Caco-2 (cell line): Measurements from ENCODE around the gene OR2M3. TPM values are rescaled to one million over a fixed set of nuclear protein-coding genes. Genes with fewer than 3 reads are reported as not detected.

Source experiments
- BruUV-seq: library from RNA; stranded (reverse); fragments of 400-500 nt; replicated peaks from 2 replicates; lab custom pipeline; 2021; lab: Mats Ljungman, UMichigan
- CTCF ChIA-PET: fragments of 300-600 bp; sonication (Branson Sonifier 250); formaldehyde crosslinking; loops from one replicate; lab custom pipeline; 2022; ENCODE audit warnings: antibody characterized with exemption; lab: Charles Lee
- POLR2A ChIA-PET: fragments of 300-600 bp; sonication (Branson Sonifier 250); formaldehyde crosslinking; loops from one replicate; lab custom pipeline; 2022; ENCODE audit warnings: antibody characterized with exemption; lab: Charles Lee
- DNase-seq, 2 experiments: peaks; one replicate each; pipeline versions ENCODE4 v3.0.0 to v3.0.0-alpha.2; 2020 to 2022
- H3K27me3 ChIP-seq: replicated peaks from 2 replicates; pipeline ENCODE4 v1.6.0; 2011; ENCODE audit warnings: low read length; ENCODE audit not compliant: control insufficient read depth, insufficient read depth
- H3K36me3 ChIP-seq: 2 replicates; pipeline ENCODE4 v1.5.1; 2011; ENCODE audit warnings: low read length; ENCODE audit not compliant: control insufficient read depth, insufficient read depth
- H3K4me1 ChIP-seq: fragments of 250-450 bp; sonication (Bioruptor Pico); 2 replicates; pipeline ENCODE4 v1.5.1; 2020; ENCODE audit warnings: mild to moderate bottlenecking
- H3K4me3 ChIP-seq: 2 replicates; pipeline ENCODE4 v1.5.1; 2011; ENCODE audit warnings: low read depth, mild to moderate bottlenecking, control low read depth, low read length
- H3K9me3 ChIP-seq: fragments of 250-450 bp; sonication (Bioruptor Pico); 2 replicates; pipeline ENCODE4 v1.5.1; 2020; ENCODE audit warnings: mild to moderate bottlenecking, moderate library complexity
- H3K27ac Mint-ChIP-seq: one replicate; pipeline ENCODE4 v1.8.0; 2022; ENCODE audit warnings: mixed read lengths; ENCODE audit not compliant: unreplicated experiment
- H3K27me3 Mint-ChIP-seq: one replicate; pipeline ENCODE4 v1.8.0; 2022; ENCODE audit warnings: mixed read lengths; ENCODE audit not compliant: insufficient read depth, unreplicated experiment
- H3K36me3 Mint-ChIP-seq: one replicate; pipeline ENCODE4 v1.8.0; 2022; ENCODE audit warnings: mild to moderate bottlenecking, mixed read lengths; ENCODE audit not compliant: insufficient read depth, unreplicated experiment
- H3K4me1 Mint-ChIP-seq: one replicate; pipeline ENCODE4 v1.8.0; 2022; ENCODE audit warnings: low read depth, mixed read lengths; ENCODE audit not compliant: unreplicated experiment
- H3K4me3 Mint-ChIP-seq: one replicate; pipeline ENCODE4 v1.8.0; 2022; ENCODE audit warnings: mild to moderate bottlenecking, moderate library complexity, mixed read lengths; ENCODE audit not compliant: unreplicated experiment
- H3K9me3 Mint-ChIP-seq: one replicate; pipeline ENCODE4 v1.8.0; 2022; ENCODE audit warnings: mixed read lengths; ENCODE audit not compliant: unreplicated experiment
- intact Hi-C: fragments of 100-400 bp; cut with micrococcal nuclease; formaldehyde crosslinking; loops from one replicate; pipeline ENCODE4 v1.10.0; 2022; ENCODE audit not compliant: unreplicated experiment
- total RNA-seq: library from RNA; stranded (reverse); gene quantifications from 2 replicates; pipeline ENCODE4 v1.2.3, GENCODE V29; 2022
- TF ChIP-seq, protein P1 (sequence below), 2 experiments: fragments of 200-600 bp in 1 of 2; IDR thresholded peaks; 1 replicate in 1 of 2; 2 replicates in 1 of 2; pipeline versions ENCODE4 v1.5.1 to v1.8.0; 2011 to 2022; ENCODE audit warnings: antibody characterized with exemption in 1 of 2, control low read depth in 1 of 2, inconsistent platforms in 1 of 2, low read depth in 1 of 2, low read length in 1 of 2, mild to moderate bottlenecking in 1 of 2, moderate library complexity in 1 of 2; ENCODE audit not compliant: insufficient read depth in 1 of 2, severe bottlenecking in 1 of 2, unreplicated experiment in 1 of 2

OR2M3 gene
- total RNA-seq, 1 experiment from 2014 or later: not detected

DNA sequence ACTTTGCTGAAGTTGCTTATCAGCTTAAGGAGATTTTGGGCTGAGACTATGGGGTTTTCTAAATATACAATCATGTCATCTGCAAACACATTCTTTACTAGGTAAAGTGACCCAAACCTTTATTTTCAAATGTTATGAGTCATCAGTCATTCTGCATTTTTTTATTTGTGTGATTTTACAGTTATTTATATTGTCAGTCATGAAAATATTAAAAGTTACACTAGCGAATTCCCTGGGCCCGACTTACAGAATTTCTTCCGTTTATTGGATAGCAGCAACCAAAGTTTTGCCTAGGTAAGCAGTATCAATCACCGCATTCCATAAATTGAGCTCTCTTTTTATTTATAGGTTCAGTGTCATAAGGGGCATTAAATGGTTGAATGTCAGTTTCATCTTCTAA is 38.3 kb upstream of the OR2M3 start:
- Histone ChIP-seq H3K9me3 (peaks cover 3% of the 10 kb centered on the region; the same call in 1 of the 2 replicates), H3K4me1 (no peaks in the 10 kb centered on the region), H3K27me3 (no peaks in the 10 kb centered on the region), H3K36me3 (no peaks in the 10 kb centered on the region), H3K4me3 (no peak overlapping the region)
- Mint-ChIP-seq H3K27ac (no peak overlapping the region), H3K36me3 (no peaks in the 10 kb centered on the region), H3K9me3 (no peaks in the 10 kb centered on the region), H3K4me3 (no peak overlapping the region), H3K4me1 (no peaks in the 10 kb centered on the region), H3K27me3 (no peaks in the 10 kb centered on the region)
- TF ChIP-seq, protein P1, sequence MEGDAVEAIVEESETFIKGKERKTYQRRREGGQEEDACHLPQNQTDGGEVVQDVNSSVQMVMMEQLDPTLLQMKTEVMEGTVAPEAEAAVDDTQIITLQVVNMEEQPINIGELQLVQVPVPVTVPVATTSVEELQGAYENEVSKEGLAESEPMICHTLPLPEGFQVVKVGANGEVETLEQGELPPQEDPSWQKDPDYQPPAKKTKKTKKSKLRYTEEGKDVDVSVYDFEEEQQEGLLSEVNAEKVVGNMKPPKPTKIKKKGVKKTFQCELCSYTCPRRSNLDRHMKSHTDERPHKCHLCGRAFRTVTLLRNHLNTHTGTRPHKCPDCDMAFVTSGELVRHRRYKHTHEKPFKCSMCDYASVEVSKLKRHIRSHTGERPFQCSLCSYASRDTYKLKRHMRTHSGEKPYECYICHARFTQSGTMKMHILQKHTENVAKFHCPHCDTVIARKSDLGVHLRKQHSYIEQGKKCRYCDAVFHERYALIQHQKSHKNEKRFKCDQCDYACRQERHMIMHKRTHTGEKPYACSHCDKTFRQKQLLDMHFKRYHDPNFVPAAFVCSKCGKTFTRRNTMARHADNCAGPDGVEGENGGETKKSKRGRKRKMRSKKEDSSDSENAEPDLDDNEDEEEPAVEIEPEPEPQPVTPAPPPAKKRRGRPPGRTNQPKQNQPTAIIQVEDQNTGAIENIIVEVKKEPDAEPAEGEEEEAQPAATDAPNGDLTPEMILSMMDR (IDR thresholded peaks at IDR 0.05; ENCODE audit: insufficient read depth in 1 of 2, low read depth in 1 of 2, low read length in 1 of 2, severe bottlenecking in 1 of 2, unreplicated experiment in 1 of 2): no peak
- BruUV-seq: no TSS peak
- ChIA-PET CTCF (no interaction called here), POLR2A (no interaction called here)
- intact Hi-C loops: no loop called here
- no peak for DNase-seq

DNA sequence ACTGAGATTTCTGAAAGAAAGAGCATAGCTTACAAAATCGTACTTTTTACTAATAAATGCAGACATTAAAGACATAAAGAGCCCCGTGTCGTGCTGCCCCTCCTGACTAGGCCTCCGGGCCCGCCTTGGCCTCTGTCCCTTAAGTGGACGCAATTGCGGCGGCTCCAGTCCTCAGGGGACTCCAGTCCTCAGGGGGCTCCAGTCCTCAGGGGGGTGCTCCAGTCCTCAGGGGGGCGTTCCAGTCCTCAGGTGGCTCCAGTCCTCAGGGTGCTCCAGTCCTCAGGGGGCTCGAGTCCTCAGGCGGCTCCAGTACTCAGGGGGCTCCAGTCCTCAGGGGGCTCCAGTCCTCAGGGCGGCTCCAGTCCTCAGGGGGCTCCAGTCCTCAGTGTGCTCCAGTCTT is 33.0 kb upstream of the OR2M3 start:
- H3K4me3 Mint-ChIP-seq: no peak overlapping the region
- H3K9me3 Mint-ChIP-seq: no peaks in the 10 kb centered on the region
- H3K27ac Mint-ChIP-seq: no peak overlapping the region
- peaks cover 3% of the 10 kb centered on the region; the same call in 1 of the 2 replicates for H3K9me3 ChIP-seq
- no peaks in the 10 kb centered on the region for H3K27me3 Mint-ChIP-seq
- TF ChIP-seq, protein P1 (IDR thresholded peaks at IDR 0.05; ENCODE audit: insufficient read depth in 1 of 2, low read depth in 1 of 2, low read length in 1 of 2, severe bottlenecking in 1 of 2, unreplicated experiment in 1 of 2): no peak
- no peaks in the 10 kb centered on the region for H3K36me3 ChIP-seq
- H3K4me1 ChIP-seq: no peaks in the 10 kb centered on the region
- no peak for DNase-seq
- no peaks in the 10 kb centered on the region for H3K4me1 Mint-ChIP-seq
- CTCF ChIA-PET: no interaction called here
- H3K4me3 ChIP-seq: no peak overlapping the region
- POLR2A ChIA-PET: no interaction called here
- no peaks in the 10 kb centered on the region for H3K27me3 ChIP-seq
- BruUV-seq: no TSS peak
- intact Hi-C loops: no loop called here
- H3K36me3 Mint-ChIP-seq: no peaks in the 10 kb centered on the region

DNA sequence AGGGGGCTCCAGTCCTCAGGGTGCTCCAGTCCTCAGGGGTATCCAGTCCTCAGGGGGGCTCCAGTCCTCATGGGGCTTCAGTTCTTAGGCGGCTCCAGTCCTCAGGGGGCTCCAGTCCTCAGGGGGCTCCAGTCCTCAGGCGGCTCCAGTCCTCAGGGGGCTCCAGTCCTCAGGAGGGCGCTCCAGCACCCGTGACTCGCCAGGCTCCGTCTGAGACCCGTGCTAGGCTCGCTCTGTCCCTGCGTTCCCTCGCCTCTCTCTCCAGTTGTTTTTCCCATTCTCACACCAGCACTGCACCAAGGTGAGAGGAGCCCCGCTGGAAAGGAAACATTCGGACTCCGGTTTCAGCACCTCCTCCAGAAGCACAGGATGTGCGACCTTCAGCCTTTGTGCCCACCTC is 31.9 kb upstream of the OR2M3 start:
- ChIA-PET CTCF (no interaction called here), POLR2A (no interaction called here)
- Histone ChIP-seq H3K9me3 (peaks cover 3% of the 10 kb centered on the region; the same call in 1 of the 2 replicates), H3K4me3 (no peak overlapping the region), H3K36me3 (no peaks in the 10 kb centered on the region), H3K4me1 (no peaks in the 10 kb centered on the region), H3K27me3 (no peaks in the 10 kb centered on the region)
- H3K36me3 Mint-ChIP-seq: no peaks in the 10 kb centered on the region
- intact Hi-C loops: no loop called here
- no peaks in the 10 kb centered on the region for H3K27me3 Mint-ChIP-seq
- H3K27ac Mint-ChIP-seq: no peak overlapping the region
- no TSS peak for BruUV-seq
- no peak overlapping the region for H3K4me3 Mint-ChIP-seq
- DNase-seq: no peak
- TF ChIP-seq, protein P1 (IDR thresholded peaks at IDR 0.05; ENCODE audit: insufficient read depth in 1 of 2, low read depth in 1 of 2, low read length in 1 of 2, severe bottlenecking in 1 of 2, unreplicated experiment in 1 of 2): no peak
- H3K4me1 Mint-ChIP-seq: no peaks in the 10 kb centered on the region
- H3K9me3 Mint-ChIP-seq: no peaks in the 10 kb centered on the region
